Measurements from ENCODE around the gene TSHZ2. TPM values are rescaled to one million over a fixed set of nuclear protein-coding genes. Genes with fewer than 3 reads are reported as not detected.

Gene TSHZ2
- total RNA-seq, 4 donors from 2014 or later, result 1.9 to 12.9 (median 5.0) TPM

DNA sequence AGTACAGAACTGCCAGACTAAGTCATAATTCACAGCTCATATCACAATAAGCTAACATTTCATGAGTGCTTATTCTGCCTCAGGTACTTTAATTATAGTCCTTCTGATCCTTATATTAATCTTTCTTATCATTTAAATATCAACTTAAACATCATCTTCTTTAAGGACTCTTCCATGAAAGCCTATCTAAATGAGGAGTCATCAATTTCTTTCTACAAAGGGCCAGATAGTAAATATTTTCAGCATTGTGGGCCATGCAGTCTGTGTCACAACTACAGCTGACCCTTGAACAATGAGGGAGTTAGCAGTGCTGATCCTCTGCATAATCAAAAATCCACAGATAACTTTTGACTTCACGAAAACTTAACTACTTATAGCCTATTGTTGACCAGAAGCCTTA is 306.4 kb downstream of the TSHZ2 start:
- H3K27me3 ChIP-seq, result no peaks in the 10 kb centered on the region
- no peaks in the 10 kb centered on the region for H3K9me3 ChIP-seq
- in situ Hi-C loops (cut with MboI; ENCODE audit: low pct_ligation_motif_present in 1 of 4, low pct_unique_long_range_greater_than_20kb in 1 of 4, low sequenced_read_pairs in 3 of 4) (no loop called here), intact Hi-C loops (cut with DNase I; ENCODE audit: low total_unique reads) (no loop called here)
- WGBS, 2 donors (ENCODE audit: low coverage in 1 of 2), result 95 to 100% methylated on average over 1 of the region's 1 CpG
- no peaks in the 10 kb centered on the region for H3K4me1 ChIP-seq
- TF ChIP-seq POLR2AphosphoS5 (IDR thresholded peaks at IDR 0.05) (no peak), POLR2A (IDR thresholded peaks at IDR 0.05) (no peak), EP300 (IDR thresholded peaks at IDR 0.05; ENCODE audit: low read depth) (no peak)
- TF ChIP-seq, protein P1, sequence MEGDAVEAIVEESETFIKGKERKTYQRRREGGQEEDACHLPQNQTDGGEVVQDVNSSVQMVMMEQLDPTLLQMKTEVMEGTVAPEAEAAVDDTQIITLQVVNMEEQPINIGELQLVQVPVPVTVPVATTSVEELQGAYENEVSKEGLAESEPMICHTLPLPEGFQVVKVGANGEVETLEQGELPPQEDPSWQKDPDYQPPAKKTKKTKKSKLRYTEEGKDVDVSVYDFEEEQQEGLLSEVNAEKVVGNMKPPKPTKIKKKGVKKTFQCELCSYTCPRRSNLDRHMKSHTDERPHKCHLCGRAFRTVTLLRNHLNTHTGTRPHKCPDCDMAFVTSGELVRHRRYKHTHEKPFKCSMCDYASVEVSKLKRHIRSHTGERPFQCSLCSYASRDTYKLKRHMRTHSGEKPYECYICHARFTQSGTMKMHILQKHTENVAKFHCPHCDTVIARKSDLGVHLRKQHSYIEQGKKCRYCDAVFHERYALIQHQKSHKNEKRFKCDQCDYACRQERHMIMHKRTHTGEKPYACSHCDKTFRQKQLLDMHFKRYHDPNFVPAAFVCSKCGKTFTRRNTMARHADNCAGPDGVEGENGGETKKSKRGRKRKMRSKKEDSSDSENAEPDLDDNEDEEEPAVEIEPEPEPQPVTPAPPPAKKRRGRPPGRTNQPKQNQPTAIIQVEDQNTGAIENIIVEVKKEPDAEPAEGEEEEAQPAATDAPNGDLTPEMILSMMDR (IDR thresholded peaks at IDR 0.05), result no peak
- H3K36me3 ChIP-seq, result no peaks in the 10 kb centered on the region
- no peak overlapping the region for H3K4me3 ChIP-seq
- H3K27ac ChIP-seq, result no peak overlapping the region
- no peak for DNase-seq

- Histone ChIP-seq H3K36me3 (no peaks in the 10 kb centered on the region), H3K4me1 (no peaks in the 10 kb centered on the region), H3K27ac (no peak overlapping the region), H3K27me3 (no peaks in the 10 kb centered on the region), H3K9me3 (no peaks in the 10 kb centered on the region), H3K4me3 (no peak overlapping the region)
- in situ Hi-C loops (cut with MboI; ENCODE audit: low pct_ligation_motif_present in 1 of 4, low pct_unique_long_range_greater_than_20kb in 1 of 4, low sequenced_read_pairs in 3 of 4), result no loop called here
- TF ChIP-seq POLR2AphosphoS5 (IDR thresholded peaks at IDR 0.05), result no peak
- no peak for TF ChIP-seq EP300 (IDR thresholded peaks at IDR 0.05; ENCODE audit: low read depth)
- no peak for TF ChIP-seq POLR2A (IDR thresholded peaks at IDR 0.05)
- TF ChIP-seq, protein P1 (IDR thresholded peaks at IDR 0.05), result no peak
- intact Hi-C loops (cut with DNase I; ENCODE audit: low total_unique reads), result no loop called here
- no peak for DNase-seq
- 80 to 86% methylated on average over 1 of the region's 1 CpG for WGBS, 2 donors (ENCODE audit: low coverage in 1 of 2)
Measured at GRCh38 chr20:53279735-53280134, 307.6 kb downstream of the TSHZ2 start.

DNA sequence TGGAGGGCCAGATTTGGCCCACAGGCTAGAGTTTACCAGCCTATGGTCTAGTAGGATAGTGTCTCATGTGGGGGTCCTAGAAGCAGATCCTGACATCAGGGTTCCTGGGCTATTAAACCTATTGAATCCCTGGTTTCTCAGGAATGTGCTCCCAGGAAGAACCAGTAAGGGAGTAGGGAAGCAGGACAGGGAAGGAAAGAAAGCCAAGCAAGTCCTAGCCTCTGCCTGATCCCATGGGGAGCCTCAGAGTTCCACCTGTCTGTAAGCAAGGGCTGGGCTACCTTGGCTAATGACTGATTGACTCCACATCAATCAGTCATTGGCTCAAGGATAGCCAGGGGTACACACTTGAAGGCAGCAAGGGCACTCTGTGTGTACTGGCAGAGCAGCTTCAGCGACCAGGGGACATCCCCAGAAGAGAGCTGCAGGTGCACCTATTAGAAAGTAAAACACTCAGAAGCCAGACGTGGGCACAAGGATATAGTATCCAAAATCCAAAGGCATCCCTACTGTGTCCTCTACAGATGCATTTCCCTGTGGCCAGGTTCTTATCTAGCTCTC is 309.5 kb downstream of the TSHZ2 start:
- Histone ChIP-seq H3K4me1 (no peaks in the 10 kb centered on the region), H3K27me3 (no peaks in the 10 kb centered on the region), H3K9me3 (no peaks in the 10 kb centered on the region), H3K27ac (no peak overlapping the region), H3K4me3 (no peak overlapping the region), H3K36me3 (no peaks in the 10 kb centered on the region)
- DNase-seq, result no peak
- TF ChIP-seq EP300 (IDR thresholded peaks at IDR 0.05; ENCODE audit: low read depth), result no peak
- TF ChIP-seq POLR2AphosphoS5 (IDR thresholded peaks at IDR 0.05), result no peak
- no peak for TF ChIP-seq POLR2A (IDR thresholded peaks at IDR 0.05)
- TF ChIP-seq, protein P1 (IDR thresholded peaks at IDR 0.05), result no peak
- 66% methylated on average over 2 of the region's 2 CpGs; no CpG with 5 or more reads in 1 of the 2 donors for WGBS, 2 donors (ENCODE audit: low coverage in 1 of 2)
- in situ Hi-C loops (cut with MboI; ENCODE audit: low pct_ligation_motif_present in 1 of 4, low pct_unique_long_range_greater_than_20kb in 1 of 4, low sequenced_read_pairs in 3 of 4) (no loop called here), intact Hi-C loops (cut with DNase I; ENCODE audit: low total_unique reads) (no loop called here)

- no peaks in the 10 kb centered on the region for H3K36me3 ChIP-seq
- H3K4me3 ChIP-seq, result no peak overlapping the region
- intact Hi-C loops (cut with DNase I; ENCODE audit: low total_unique reads) (no loop called here), in situ Hi-C loops (cut with MboI; ENCODE audit: low pct_ligation_motif_present in 1 of 4, low pct_unique_long_range_greater_than_20kb in 1 of 4, low sequenced_read_pairs in 3 of 4) (no loop called here)
- TF ChIP-seq, protein P1 (IDR thresholded peaks at IDR 0.05), result no peak
- TF ChIP-seq POLR2A (IDR thresholded peaks at IDR 0.05) (no peak), POLR2AphosphoS5 (IDR thresholded peaks at IDR 0.05) (no peak), EP300 (IDR thresholded peaks at IDR 0.05; ENCODE audit: low read depth) (no peak)
- WGBS, 2 donors (ENCODE audit: low coverage in 1 of 2), result 70 to 72% methylated on average over 6 to 11 of the region's 11 CpGs
- no peaks in the 10 kb centered on the region for H3K27me3 ChIP-seq
- no peaks in the 10 kb centered on the region for H3K4me1 ChIP-seq
- H3K9me3 ChIP-seq, result no peaks in the 10 kb centered on the region
- no peak for DNase-seq
- H3K27ac ChIP-seq, result no peak overlapping the region
Measured at GRCh38 chr20:53282217-53282955, 310.2 kb downstream of the TSHZ2 start.
